Effector memory CD4-positive, alpha-beta T cell (primary cell): ENCODE data around the gene BABAM2.

Source experiments
- DNase-seq, 3 donors: peaks; one replicate each; pipeline ENCODE4 v3.0.0-alpha.2; 2020
- H3K27ac ChIP-seq: 2 replicates; pipeline ENCODE4 v1.7.0; 2013; ENCODE audit warnings: mild to moderate bottlenecking, low read length, moderate library complexity; ENCODE audit not compliant: insufficient read depth, poor library complexity, severe bottlenecking
- H3K27me3 ChIP-seq: replicated peaks from 2 replicates; pipeline ENCODE4 v1.7.0; 2013; ENCODE audit warnings: mild to moderate bottlenecking, low read length; ENCODE audit not compliant: insufficient read depth, control insufficient read depth, poor library complexity, severe bottlenecking
- H3K36me3 ChIP-seq: 2 replicates; pipeline ENCODE4 v1.7.0; 2013; ENCODE audit warnings: mild to moderate bottlenecking, low read length, moderate library complexity; ENCODE audit not compliant: control insufficient read depth, insufficient read depth
- H3K4me1 ChIP-seq: 2 replicates; pipeline ENCODE4 v1.7.0; 2013; ENCODE audit warnings: low read length, mild to moderate bottlenecking; ENCODE audit not compliant: control insufficient read depth, insufficient read depth, poor library complexity, severe bottlenecking
- H3K4me3 ChIP-seq: 2 replicates; pipeline ENCODE4 v1.7.0; 2013; ENCODE audit warnings: low read length, low read depth, mild to moderate bottlenecking; ENCODE audit not compliant: insufficient read depth, poor library complexity, severe bottlenecking
- H3K9me3 ChIP-seq: 2 replicates; pipeline ENCODE4 v1.7.0; 2013; ENCODE audit warnings: mild to moderate bottlenecking, low read length, moderate library complexity; ENCODE audit not compliant: control insufficient read depth

Gene BABAM2

GRCh38 chr2:28226558-28226957 lies 336.0 kb downstream of the BABAM2 start:
- Histone ChIP-seq H3K27ac (no peak overlapping the region), H3K36me3 (no peaks in the 10 kb centered on the region), H3K27me3 (no peaks in the 10 kb centered on the region), H3K4me1 (no peaks in the 10 kb centered on the region), H3K9me3 (no peaks in the 10 kb centered on the region), H3K4me3 (no peak overlapping the region)
- DNase-seq, result no peak

GRCh38 chr2:28227498-28227897 lies 337.0 kb downstream of the BABAM2 start:
- H3K4me3 ChIP-seq, result no peak overlapping the region
- no peaks in the 10 kb centered on the region for H3K9me3 ChIP-seq
- no peaks in the 10 kb centered on the region for H3K4me1 ChIP-seq
- H3K27ac ChIP-seq, result no peak overlapping the region
- no peak for DNase-seq
- no peaks in the 10 kb centered on the region for H3K27me3 ChIP-seq
- no peaks in the 10 kb centered on the region for H3K36me3 ChIP-seq

GRCh38 chr2:28228434-28228995 lies 338.0 kb downstream of the BABAM2 start:
- H3K9me3 ChIP-seq, result no peaks in the 10 kb centered on the region
- H3K27me3 ChIP-seq, result no peaks in the 10 kb centered on the region
- H3K4me3 ChIP-seq, result no peak overlapping the region
- no peaks in the 10 kb centered on the region for H3K4me1 ChIP-seq
- no peak for DNase-seq
- H3K27ac ChIP-seq, result no peak overlapping the region
- no peaks in the 10 kb centered on the region for H3K36me3 ChIP-seq

- no peaks in the 10 kb centered on the region for H3K4me1 ChIP-seq
- H3K4me3 ChIP-seq, result no peak overlapping the region
- H3K9me3 ChIP-seq, result no peaks in the 10 kb centered on the region
- no peak overlapping the region for H3K27ac ChIP-seq
- DNase-seq, result no peak
- no peaks in the 10 kb centered on the region for H3K36me3 ChIP-seq
- H3K27me3 ChIP-seq, result no peaks in the 10 kb centered on the region
Measured at GRCh38 chr2:28231110-28231631, 340.6 kb downstream of the BABAM2 start.

- Histone ChIP-seq H3K9me3 (no peaks in the 10 kb centered on the region), H3K36me3 (no peaks in the 10 kb centered on the region), H3K27ac (no peak overlapping the region), H3K4me1 (no peaks in the 10 kb centered on the region), H3K27me3 (no peaks in the 10 kb centered on the region), H3K4me3 (no peak overlapping the region)
- DNase-seq, result no peak
Measured at GRCh38 chr2:28232295-28232694, 341.8 kb downstream of the BABAM2 start.

- no peaks in the 10 kb centered on the region for H3K9me3 ChIP-seq
- no peak for DNase-seq
Measured at GRCh38 chr2:28233164-28233676, 342.7 kb downstream of the BABAM2 start.

GRCh38 chr2:28234807-28235206 lies 344.3 kb downstream of the BABAM2 start:
- H3K27me3 ChIP-seq, result no peaks in the 10 kb centered on the region
- H3K4me1 ChIP-seq, result no peaks in the 10 kb centered on the region
- H3K27ac ChIP-seq, result no peak overlapping the region
- H3K9me3 ChIP-seq, result no peaks in the 10 kb centered on the region
- DNase-seq, result no peak
- no peaks in the 10 kb centered on the region for H3K36me3 ChIP-seq
- H3K4me3 ChIP-seq, result no peak overlapping the region

More at GRCh38 chr2:28233164-28233676, 342.7 kb downstream of the BABAM2 start:
- Histone ChIP-seq H3K27me3 (no peaks in the 10 kb centered on the region), H3K36me3 (no peaks in the 10 kb centered on the region), H3K4me1 (no peaks in the 10 kb centered on the region), H3K27ac (no peak overlapping the region), H3K4me3 (no peak overlapping the region)

- Histone ChIP-seq H3K4me1 (no peaks in the 10 kb centered on the region), H3K36me3 (no peaks in the 10 kb centered on the region)
- no peak for DNase-seq
Measured at GRCh38 chr2:28239207-28239606, 348.7 kb downstream of the BABAM2 start.

GRCh38 chr2:28240937-28241336 lies 350.4 kb downstream of the BABAM2 start:
- Histone ChIP-seq H3K27me3 (no peaks in the 10 kb centered on the region), H3K4me3 (no peak overlapping the region), H3K4me1 (no peaks in the 10 kb centered on the region), H3K9me3 (no peaks in the 10 kb centered on the region), H3K36me3 (no peaks in the 10 kb centered on the region), H3K27ac (no peak overlapping the region)
- DNase-seq, result no peak

More at GRCh38 chr2:28239207-28239606, 348.7 kb downstream of the BABAM2 start:
- no peak overlapping the region for H3K27ac ChIP-seq
- H3K27me3 ChIP-seq, result no peaks in the 10 kb centered on the region
- H3K9me3 ChIP-seq, result no peaks in the 10 kb centered on the region
- no peak overlapping the region for H3K4me3 ChIP-seq

GRCh38 chr2:28247290-28247689 lies 356.8 kb downstream of the BABAM2 start:
- Histone ChIP-seq H3K36me3 (no peaks in the 10 kb centered on the region), H3K9me3 (no peaks in the 10 kb centered on the region), H3K4me1 (peaks cover 6% of the 10 kb centered on the region), H3K27ac (no peak overlapping the region), H3K4me3 (no peak overlapping the region), H3K27me3 (no peaks in the 10 kb centered on the region)
- DNase-seq, result no peak
